Mucosa of rectum (tissue), 2 donors: ENCODE data around the gene PDE4D.
"Not testable (repeated sequence)": the region's sequence is repeated elsewhere in the genome, so short reads cannot be mapped to it uniquely, and the experiment has no call there.

Experiments used
- H3K27ac ChIP-seq, 2 donors: one replicate each; pipeline ENCODE4 v1.7.0; 2013; ENCODE audit warnings: inconsistent platforms in 2 of 2, low read depth in 2 of 2, low read length in 2 of 2
- H3K27me3 ChIP-seq, 2 donors: one replicate each; pipeline ENCODE4 v1.7.0; 2013; ENCODE audit warnings: low read length in 2 of 2; ENCODE audit not compliant: control insufficient read depth in 2 of 2, insufficient read depth in 2 of 2
- H3K36me3 ChIP-seq, 2 donors: one replicate each; pipeline ENCODE4 v1.7.0; 2013; ENCODE audit warnings: low read length in 2 of 2; ENCODE audit not compliant: control insufficient read depth in 2 of 2, insufficient read depth in 2 of 2
- H3K4me1 ChIP-seq, 2 donors: one replicate each; pipeline ENCODE4 v1.7.0; 2013; ENCODE audit warnings: low read length in 2 of 2, mild to moderate bottlenecking in 1 of 2; ENCODE audit not compliant: control insufficient read depth in 2 of 2, insufficient read depth in 2 of 2
- H3K4me3 ChIP-seq, 2 donors: one replicate each; pipeline ENCODE4 v1.7.0; 2013; ENCODE audit warnings: low read length in 2 of 2
- H3K9ac ChIP-seq, 2 donors: one replicate each; pipeline ENCODE4 v1.7.0; 2013; ENCODE audit warnings: low read length in 2 of 2, low read depth in 1 of 2, mild to moderate bottlenecking in 1 of 2
- H3K9me3 ChIP-seq, 2 donors: one replicate each; pipeline ENCODE4 v1.7.0; 2013; ENCODE audit warnings: low read length in 2 of 2; ENCODE audit not compliant: control insufficient read depth in 2 of 2
- donor health status: healthy.
- donor health status: Normal muscosa, but diverticular disease.

PDE4D gene

GRCh38 chr5:59416026-59416425 is 477.5 kb downstream of the PDE4D start:
- Histone ChIP-seq H3K9me3 (no peaks in the 10 kb centered on the region), H3K36me3 (no peaks in the 10 kb centered on the region), H3K9ac (no peak overlapping the region), H3K4me1 (peaks cover 0 to 14% of the 10 kb centered on the region in 2 donors), H3K4me3 (no peak overlapping the region), H3K27ac (no peak overlapping the region), H3K27me3 (no peaks in the 10 kb centered on the region)

- H3K4me3 ChIP-seq = no peak overlapping the region
Observed at GRCh38 chr5:59412428-59412827, 481.1 kb downstream of the PDE4D start.

GRCh38 chr5:59408997-59409396 is 484.5 kb downstream of the PDE4D start:
- not testable (repeated sequence) for H3K4me1 ChIP-seq, H3K36me3 ChIP-seq, H3K9me3 ChIP-seq

More at GRCh38 chr5:59412428-59412827, 481.1 kb downstream of the PDE4D start:
- no peak overlapping the region for H3K27ac ChIP-seq
- H3K4me1 ChIP-seq = no peaks in the 10 kb centered on the region
- no peaks in the 10 kb centered on the region for H3K36me3 ChIP-seq
- H3K9ac ChIP-seq = no peak overlapping the region
- no peaks in the 10 kb centered on the region for H3K9me3 ChIP-seq
- H3K27me3 ChIP-seq = no peaks in the 10 kb centered on the region

GRCh38 chr5:59407967-59408366 is 485.6 kb downstream of the PDE4D start:
- Histone ChIP-seq H3K4me3 (no peak overlapping the region), H3K36me3 (no peaks in the 10 kb centered on the region), H3K27ac (no peak overlapping the region), H3K4me1 (no peaks in the 10 kb centered on the region), H3K9ac (no peak overlapping the region), H3K9me3 (no peaks in the 10 kb centered on the region), H3K27me3 (no peaks in the 10 kb centered on the region)

More at GRCh38 chr5:59408997-59409396, 484.5 kb downstream of the PDE4D start:
- not testable (repeated sequence) for H3K27me3 ChIP-seq, H3K4me3 ChIP-seq, H3K9ac ChIP-seq, H3K27ac ChIP-seq

- Histone ChIP-seq H3K9ac (no peak overlapping the region), H3K9me3 (no peaks in the 10 kb centered on the region), H3K4me1 (peaks cover 0 to 4% of the 10 kb centered on the region in 2 donors), H3K27ac (no peak overlapping the region), H3K36me3 (no peaks in the 10 kb centered on the region), H3K27me3 (no peaks in the 10 kb centered on the region), H3K4me3 (no peak overlapping the region)
Observed at GRCh38 chr5:59401637-59402036, 491.9 kb downstream of the PDE4D start.

GRCh38 chr5:59394956-59395355 is 498.6 kb downstream of the PDE4D start:
- H3K9me3 ChIP-seq = not testable (repeated sequence)

GRCh38 chr5:59393585-59394420 is 499.7 kb downstream of the PDE4D start:
- Histone ChIP-seq H3K9me3 (no peaks in the 10 kb centered on the region), H3K27ac (no peak overlapping the region), H3K4me3 (no peak overlapping the region), H3K4me1 (no peaks in the 10 kb centered on the region), H3K27me3 (no peaks in the 10 kb centered on the region), H3K9ac (no peak overlapping the region), H3K36me3 (no peaks in the 10 kb centered on the region)

More at GRCh38 chr5:59394956-59395355, 498.6 kb downstream of the PDE4D start:
- H3K27me3 ChIP-seq, H3K36me3 ChIP-seq, H3K9ac ChIP-seq, H3K4me3 ChIP-seq, H3K27ac ChIP-seq, H3K4me1 ChIP-seq: not testable (repeated sequence)

- H3K27ac ChIP-seq = no peak overlapping the region
- no peak overlapping the region for H3K4me3 ChIP-seq
- H3K4me1 ChIP-seq = no peaks in the 10 kb centered on the region
- no peaks in the 10 kb centered on the region for H3K36me3 ChIP-seq
- no peak overlapping the region for H3K9ac ChIP-seq
- no peaks in the 10 kb centered on the region for H3K9me3 ChIP-seq
- no peaks in the 10 kb centered on the region for H3K27me3 ChIP-seq
Observed at GRCh38 chr5:59391576-59391975, 501.9 kb downstream of the PDE4D start.

- no peaks in the 10 kb centered on the region for H3K4me1 ChIP-seq
- no peaks in the 10 kb centered on the region for H3K27me3 ChIP-seq
- H3K27ac ChIP-seq = no peak overlapping the region
- no peaks in the 10 kb centered on the region for H3K9me3 ChIP-seq
- H3K9ac ChIP-seq = no peak overlapping the region
- H3K36me3 ChIP-seq = no peaks in the 10 kb centered on the region
- H3K4me3 ChIP-seq = no peak overlapping the region
Observed at GRCh38 chr5:59390989-59391388, 502.5 kb downstream of the PDE4D start.

GRCh38 chr5:59390074-59390659 is 503.4 kb downstream of the PDE4D start:
- no peaks in the 10 kb centered on the region for H3K9me3 ChIP-seq
- H3K9ac ChIP-seq = no peak overlapping the region
- H3K4me3 ChIP-seq = no peak overlapping the region
- H3K27me3 ChIP-seq = no peaks in the 10 kb centered on the region
- no peak overlapping the region for H3K27ac ChIP-seq
- no peaks in the 10 kb centered on the region for H3K4me1 ChIP-seq
- H3K36me3 ChIP-seq = no peaks in the 10 kb centered on the region
